Tibial artery (tissue), 4 donors: ENCODE data around the gene ATP11A.

Experiments used
- DNase-seq, 2 donors: peaks; one replicate each; pipeline ENCODE4 v3.0.0-alpha.2; 2019
- H3K27ac ChIP-seq, 2 donors: fragments of 200-600 bp; sonication (generic) in 1 of 2; 1 replicate in 1 of 2; 2 replicates in 1 of 2; pipeline ENCODE4 v1.5.1; 2018 to 2019; ENCODE audit warnings: mild to moderate bottlenecking in 1 of 2
- H3K27me3 ChIP-seq, 2 donors: fragments of 200-600 bp; sonication (generic) in 1 of 2; one replicate each; pipeline versions ENCODE4 v1.5.1 to v1.6.0; 2016 to 2019
- H3K36me3 ChIP-seq, 3 donors: fragments of 200-600 bp; sonication (generic) in 2 of 3; one replicate each; pipeline ENCODE4 v1.5.1; 2016 to 2019; ENCODE audit warnings: mild to moderate bottlenecking in 2 of 3
- H3K4me1 ChIP-seq, 4 donors: fragments of 200-600 bp; sonication (generic) in 2 of 4; 1 replicate in 3 of 4; 2 replicates in 1 of 4; pipeline ENCODE4 v1.5.1; 2016 to 2019
- H3K4me3 ChIP-seq, 2 donors: fragments of 200-600 bp; sonication (generic) in 1 of 2; 1 replicate in 1 of 2; 2 replicates in 1 of 2; pipeline ENCODE4 v1.5.1; 2018 to 2019; ENCODE audit warnings: mild to moderate bottlenecking in 2 of 2
- H3K9me3 ChIP-seq, 3 donors: fragments of 200-600 bp; sonication (generic) in 1 of 3; one replicate each; pipeline ENCODE4 v1.5.1; 2016 to 2019
- intact Hi-C: fragments of 100-400 bp; cut with DNase I; formaldehyde crosslinking; loops from one replicate; pipeline ENCODE4 v1.15.0; 2023; ENCODE audit warnings: low total_unique reads
- TF ChIP-seq, protein P1 (sequence below), 2 experiments: fragments of 200-600 bp in 1 of 2; fragments of 450-650 bp in 1 of 2; IDR thresholded peaks; one replicate each; pipeline ENCODE4 v1.5.1; 2017 to 2019; ENCODE audit warnings: antibody characterized with exemption in 2 of 2, mild to moderate bottlenecking in 1 of 2, moderate library complexity in 1 of 2

The ATP11A gene

DNA sequence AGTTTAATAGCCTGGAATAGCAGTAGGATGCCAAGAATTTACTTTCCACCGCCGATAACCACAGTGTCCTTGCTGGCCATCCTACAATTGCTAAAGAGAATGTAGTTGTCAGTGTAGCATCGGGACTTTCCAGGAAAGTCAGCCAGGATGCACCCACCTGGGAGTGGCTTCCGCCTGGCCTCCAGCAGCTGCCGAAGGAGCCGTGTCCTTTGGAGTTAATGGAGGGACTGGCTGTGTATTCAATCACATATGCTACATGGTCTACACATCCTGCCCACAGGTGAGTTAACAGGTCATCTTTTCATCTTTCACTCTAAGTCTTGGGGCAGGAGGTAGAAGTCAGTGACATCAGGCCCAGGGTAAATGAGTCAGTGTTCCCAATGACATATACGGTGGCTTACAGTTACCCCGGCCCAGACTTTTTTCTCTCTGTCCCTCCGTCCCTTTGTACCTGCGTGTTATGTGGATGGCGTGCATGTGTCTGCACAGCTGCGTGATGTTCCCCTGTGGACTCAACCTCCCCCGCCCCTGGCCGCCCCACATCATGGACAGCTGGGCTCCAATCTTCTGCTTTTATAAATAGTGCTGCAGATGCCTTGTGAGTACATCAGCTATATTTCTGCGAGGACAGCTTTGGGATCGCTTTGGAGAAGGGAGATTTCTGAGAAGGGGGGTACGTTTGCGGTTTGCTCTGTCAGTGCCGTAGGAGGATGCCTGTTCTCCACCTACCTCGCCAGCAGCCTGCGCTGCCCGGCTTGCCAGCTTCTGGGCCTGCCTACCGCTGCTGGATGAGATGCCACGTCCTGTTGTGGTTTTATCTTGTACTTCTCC is 63.1 kb downstream of the ATP11A start:
- no peaks in the 10 kb centered on the region for H3K9me3 ChIP-seq
- DNase-seq = no peak
- intact Hi-C loops = no loop called here
- H3K27me3 ChIP-seq = no peaks in the 10 kb centered on the region
- no peaks in the 10 kb centered on the region for H3K4me1 ChIP-seq
- H3K36me3 ChIP-seq = no peaks in the 10 kb centered on the region
- H3K4me3 ChIP-seq = no peak overlapping the region
- TF ChIP-seq, protein P1, sequence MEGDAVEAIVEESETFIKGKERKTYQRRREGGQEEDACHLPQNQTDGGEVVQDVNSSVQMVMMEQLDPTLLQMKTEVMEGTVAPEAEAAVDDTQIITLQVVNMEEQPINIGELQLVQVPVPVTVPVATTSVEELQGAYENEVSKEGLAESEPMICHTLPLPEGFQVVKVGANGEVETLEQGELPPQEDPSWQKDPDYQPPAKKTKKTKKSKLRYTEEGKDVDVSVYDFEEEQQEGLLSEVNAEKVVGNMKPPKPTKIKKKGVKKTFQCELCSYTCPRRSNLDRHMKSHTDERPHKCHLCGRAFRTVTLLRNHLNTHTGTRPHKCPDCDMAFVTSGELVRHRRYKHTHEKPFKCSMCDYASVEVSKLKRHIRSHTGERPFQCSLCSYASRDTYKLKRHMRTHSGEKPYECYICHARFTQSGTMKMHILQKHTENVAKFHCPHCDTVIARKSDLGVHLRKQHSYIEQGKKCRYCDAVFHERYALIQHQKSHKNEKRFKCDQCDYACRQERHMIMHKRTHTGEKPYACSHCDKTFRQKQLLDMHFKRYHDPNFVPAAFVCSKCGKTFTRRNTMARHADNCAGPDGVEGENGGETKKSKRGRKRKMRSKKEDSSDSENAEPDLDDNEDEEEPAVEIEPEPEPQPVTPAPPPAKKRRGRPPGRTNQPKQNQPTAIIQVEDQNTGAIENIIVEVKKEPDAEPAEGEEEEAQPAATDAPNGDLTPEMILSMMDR (IDR thresholded peaks at IDR 0.05) = no peak
- no peak overlapping the region for H3K27ac ChIP-seq

DNA sequence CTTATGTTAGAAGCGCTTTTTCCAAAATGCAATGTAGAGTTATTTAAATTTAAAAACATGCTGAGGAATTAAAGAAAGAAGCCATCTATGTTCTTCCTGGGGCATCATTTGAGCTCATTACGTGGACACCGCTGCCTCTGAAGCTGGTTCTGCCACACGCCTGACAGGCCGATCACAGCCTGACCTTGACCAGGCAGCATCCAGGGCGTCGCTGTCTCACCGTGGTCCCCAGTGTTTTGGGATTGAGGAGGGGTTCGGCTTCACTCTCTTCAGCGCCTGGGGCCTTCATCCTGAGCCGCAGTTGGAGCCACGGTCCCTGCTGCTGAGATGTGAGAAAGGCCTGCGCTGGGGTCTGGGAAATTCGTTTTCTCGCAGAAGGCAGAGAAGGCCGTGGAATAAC is 64.0 kb downstream of the ATP11A start:
- intact Hi-C loops = no loop called here
- no peak for DNase-seq

DNA sequence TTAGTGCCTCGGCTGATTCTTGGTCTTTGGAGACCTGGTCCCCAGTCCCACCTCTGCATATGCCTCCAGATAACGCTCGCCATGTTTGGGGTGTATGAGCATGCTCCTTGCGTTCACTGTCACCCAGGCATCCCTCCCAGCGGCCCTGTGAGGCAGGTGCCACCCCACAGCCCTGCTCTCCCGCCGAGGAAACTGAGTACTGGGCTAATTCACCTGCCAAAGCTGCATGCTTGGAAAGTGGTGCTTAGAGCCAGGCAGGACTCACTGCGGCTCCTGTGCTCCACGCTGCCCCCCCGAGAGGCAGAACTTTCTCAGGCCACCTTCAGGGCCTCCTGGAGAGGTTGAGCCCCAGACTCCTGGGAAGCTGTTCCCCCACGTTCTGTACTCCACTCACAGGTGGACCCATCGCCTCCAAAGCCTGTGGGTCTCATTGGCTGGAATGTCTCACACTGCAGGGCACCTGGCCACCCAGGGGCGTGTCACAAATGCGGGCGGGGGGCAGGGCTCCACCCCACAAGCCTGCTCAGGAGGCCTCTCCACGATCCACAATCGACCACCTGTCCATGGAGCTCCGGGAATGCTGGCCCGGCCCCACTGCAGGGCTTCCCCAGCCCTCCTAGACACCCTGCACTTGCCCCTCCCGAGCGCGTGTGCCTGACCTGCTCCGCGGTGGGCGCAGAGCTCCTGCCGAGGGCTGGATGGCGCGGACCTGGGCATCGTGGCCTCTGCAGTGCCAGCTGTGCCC is 64.6 kb downstream of the ATP11A start:
- DNase-seq = no peak
- H3K27ac ChIP-seq = no peak overlapping the region
- H3K9me3 ChIP-seq = no peaks in the 10 kb centered on the region
- no peaks in the 10 kb centered on the region for H3K4me1 ChIP-seq
- no peaks in the 10 kb centered on the region for H3K27me3 ChIP-seq
- no peak overlapping the region for H3K4me3 ChIP-seq
- intact Hi-C loops = no loop called here
- TF ChIP-seq, protein P1 (IDR thresholded peaks at IDR 0.05) = no peak
- H3K36me3 ChIP-seq = no peaks in the 10 kb centered on the region

More for the DNA sequence above, 64.0 kb downstream of the ATP11A start:
- Histone ChIP-seq H3K36me3 (no peaks in the 10 kb centered on the region), H3K4me3 (no peak overlapping the region), H3K4me1 (no peaks in the 10 kb centered on the region), H3K27ac (no peak overlapping the region), H3K9me3 (no peaks in the 10 kb centered on the region), H3K27me3 (no peaks in the 10 kb centered on the region)
- TF ChIP-seq, protein P1 (IDR thresholded peaks at IDR 0.05) = no peak

DNA sequence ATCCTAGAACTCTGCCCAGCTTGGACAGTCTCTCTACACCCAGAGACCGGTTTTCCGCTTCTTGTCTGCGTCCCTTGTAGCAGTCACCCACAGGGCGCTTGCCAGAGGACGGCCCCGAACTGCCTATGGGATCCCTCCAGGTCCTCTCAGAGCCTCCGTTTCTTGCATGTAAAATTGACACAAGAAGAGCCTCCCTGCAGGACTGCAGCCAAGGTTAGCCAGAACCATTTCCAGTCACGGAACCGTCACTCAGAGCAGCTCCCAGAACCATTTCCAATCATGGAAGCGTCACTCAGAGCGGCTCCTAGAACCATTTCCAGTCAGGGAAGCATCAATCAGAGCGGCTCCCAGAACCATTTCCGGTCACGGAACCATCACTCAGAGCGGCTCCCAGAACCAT is 65.5 kb downstream of the ATP11A start:
- no peak overlapping the region for H3K27ac ChIP-seq
- H3K36me3 ChIP-seq = no peaks in the 10 kb centered on the region
- TF ChIP-seq, protein P1 (IDR thresholded peaks at IDR 0.05) = no peak
- H3K9me3 ChIP-seq = no peaks in the 10 kb centered on the region
- intact Hi-C loops = no loop called here
- H3K4me3 ChIP-seq = no peak overlapping the region
- no peak for DNase-seq
- H3K4me1 ChIP-seq = no peaks in the 10 kb centered on the region
- no peaks in the 10 kb centered on the region for H3K27me3 ChIP-seq

DNA sequence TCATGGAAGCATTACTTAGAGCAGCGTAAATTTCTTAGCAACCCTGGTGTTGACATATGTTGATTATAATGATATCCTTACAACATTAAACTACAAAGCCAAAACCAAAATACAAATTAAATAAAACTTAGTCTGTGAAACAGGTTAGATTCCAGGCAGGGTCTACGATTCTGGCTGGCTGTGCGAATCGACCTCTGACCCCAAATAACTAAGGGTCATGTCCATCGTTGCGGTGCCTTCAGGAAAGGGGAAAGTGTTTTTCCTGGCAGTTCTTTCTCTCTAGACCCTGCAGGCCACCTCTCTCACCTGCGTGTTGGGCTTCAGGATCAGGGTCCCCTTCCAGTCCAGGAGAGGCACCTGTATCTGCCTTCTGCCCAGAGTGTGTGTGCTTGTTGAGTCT is 66.2 kb downstream of the ATP11A start:
- intact Hi-C loops = no loop called here
- Histone ChIP-seq H3K4me3 (no peak overlapping the region), H3K36me3 (no peaks in the 10 kb centered on the region), H3K9me3 (no peaks in the 10 kb centered on the region), H3K4me1 (no peaks in the 10 kb centered on the region), H3K27ac (no peak overlapping the region), H3K27me3 (no peaks in the 10 kb centered on the region)
- TF ChIP-seq, protein P1 (IDR thresholded peaks at IDR 0.05) = no peak
- DNase-seq = no peak
